Activated CD8-positive, alpha-beta memory T cell treated with anti-CD3 and anti-CD28 coated beads for 36 hours (primary cell): ENCODE data around the gene MLXIPL. TPM values are rescaled to one million over a fixed set of nuclear protein-coding genes. Genes with fewer than 3 reads are reported as not detected.

Experiments used
- CTCF ChIA-PET: fragments of 350-600 bp; sonication (Branson Sonifier 250); formaldehyde crosslinking; loops from one replicate; lab custom pipeline; 2021; ENCODE audit warnings: antibody characterized with exemption; lab: Charles Lee
- POLR2A ChIA-PET: fragments of 350-600 bp; sonication (Branson Sonifier 250); formaldehyde crosslinking; loops from one replicate; lab custom pipeline; 2021; ENCODE audit warnings: antibody characterized with exemption; lab: Charles Lee
- total RNA-seq, 2 experiments: library from RNA; stranded (reverse); gene quantifications; one replicate each; pipeline ENCODE4 v1.2.3, GENCODE V29; 2021

MLXIPL gene
- total RNA-seq, 2 experiments from 2014 or later: not detected

DNA sequence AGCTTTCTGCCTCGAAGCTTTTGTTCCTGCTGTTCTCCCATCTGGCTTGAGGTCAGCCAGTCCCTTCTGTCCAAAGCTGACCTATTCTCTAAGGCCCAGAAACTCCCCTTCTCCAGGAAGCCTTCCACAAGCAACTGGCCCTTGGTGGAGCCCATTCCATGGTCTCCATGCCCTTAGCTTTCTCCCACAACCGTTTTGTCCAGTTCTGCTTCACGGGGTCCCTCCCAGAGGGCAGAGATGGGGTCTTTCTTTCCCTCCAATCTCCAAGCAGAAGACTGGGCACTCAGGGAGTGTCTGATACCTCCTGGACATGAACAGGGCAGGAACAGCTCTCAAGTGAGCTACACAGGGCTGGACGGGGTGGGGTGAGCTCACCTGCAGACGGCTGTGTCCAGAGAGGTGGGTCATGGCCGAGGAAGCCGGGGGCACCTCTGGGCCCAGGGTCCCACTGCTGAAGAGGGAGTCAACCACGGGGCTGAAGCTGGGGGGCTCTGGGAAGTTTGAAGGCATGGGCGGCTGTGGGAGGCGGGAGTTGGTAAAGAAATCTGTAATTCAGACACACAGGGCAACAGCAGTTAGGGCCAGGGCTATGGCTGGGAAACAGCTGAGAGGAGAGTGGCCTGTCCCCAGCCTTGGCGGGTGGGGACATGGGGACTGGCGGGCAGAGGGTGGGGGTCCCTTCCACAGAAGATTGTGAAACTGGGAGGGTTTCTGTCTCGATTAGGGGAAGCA is 25.0 kb downstream of the MLXIPL start:
- CTCF ChIA-PET: interaction anchor here (0.5 kb wide), 1 partner anchor 124 kb away, joined by 3 read pairs; no protein-coding TSS in a partner anchor
- POLR2A ChIA-PET: interaction anchor here (0.6 kb wide), 1 partner anchor 18 kb away, joined by 3 read pairs; no protein-coding TSS in a partner anchor

DNA sequence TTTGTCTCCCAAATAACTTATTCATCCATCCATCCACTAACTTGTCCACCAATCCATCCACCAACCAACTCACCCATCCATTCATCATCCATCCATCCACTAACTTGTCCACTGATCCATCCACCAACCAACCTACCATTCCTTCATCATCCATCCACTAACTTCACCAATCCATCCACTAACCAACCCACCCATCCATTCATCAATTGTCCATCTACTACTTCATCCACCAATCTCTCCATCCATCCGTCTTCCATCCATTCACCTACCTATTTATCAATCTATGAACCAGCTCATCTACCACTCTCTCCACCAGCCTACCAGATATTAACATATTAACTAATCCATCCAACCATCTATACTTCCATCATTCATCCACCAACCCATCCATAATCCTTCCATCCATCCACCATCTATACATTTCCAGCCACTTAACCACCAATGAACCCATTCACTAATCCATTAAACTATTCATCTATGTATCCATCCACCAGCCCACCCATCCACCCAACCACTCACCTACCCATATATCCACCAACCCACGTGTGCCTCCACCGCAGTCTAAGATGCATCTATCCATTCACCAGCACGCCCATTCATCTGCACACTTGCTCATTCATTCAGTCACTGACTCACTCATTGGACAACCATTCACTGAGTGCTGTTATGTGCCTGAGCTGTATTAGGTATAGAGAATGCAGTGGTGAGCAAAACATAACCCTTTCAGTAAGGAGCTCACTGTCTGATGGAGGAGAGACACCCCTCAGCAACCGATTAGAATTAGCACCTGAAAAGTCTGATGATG is 26.1 kb downstream of the MLXIPL start:
- ChIA-PET POLR2A (interaction anchor here (0.6 kb wide), 1 partner anchor 17 kb away, joined by 3 read pairs; no protein-coding TSS in a partner anchor), CTCF (interaction anchor here (0.5 to 0.7 kb wide), 2 partner anchors 9 to 125 kb away, joined by 3 to 4 read pairs; no protein-coding TSS in a partner anchor)

DNA sequence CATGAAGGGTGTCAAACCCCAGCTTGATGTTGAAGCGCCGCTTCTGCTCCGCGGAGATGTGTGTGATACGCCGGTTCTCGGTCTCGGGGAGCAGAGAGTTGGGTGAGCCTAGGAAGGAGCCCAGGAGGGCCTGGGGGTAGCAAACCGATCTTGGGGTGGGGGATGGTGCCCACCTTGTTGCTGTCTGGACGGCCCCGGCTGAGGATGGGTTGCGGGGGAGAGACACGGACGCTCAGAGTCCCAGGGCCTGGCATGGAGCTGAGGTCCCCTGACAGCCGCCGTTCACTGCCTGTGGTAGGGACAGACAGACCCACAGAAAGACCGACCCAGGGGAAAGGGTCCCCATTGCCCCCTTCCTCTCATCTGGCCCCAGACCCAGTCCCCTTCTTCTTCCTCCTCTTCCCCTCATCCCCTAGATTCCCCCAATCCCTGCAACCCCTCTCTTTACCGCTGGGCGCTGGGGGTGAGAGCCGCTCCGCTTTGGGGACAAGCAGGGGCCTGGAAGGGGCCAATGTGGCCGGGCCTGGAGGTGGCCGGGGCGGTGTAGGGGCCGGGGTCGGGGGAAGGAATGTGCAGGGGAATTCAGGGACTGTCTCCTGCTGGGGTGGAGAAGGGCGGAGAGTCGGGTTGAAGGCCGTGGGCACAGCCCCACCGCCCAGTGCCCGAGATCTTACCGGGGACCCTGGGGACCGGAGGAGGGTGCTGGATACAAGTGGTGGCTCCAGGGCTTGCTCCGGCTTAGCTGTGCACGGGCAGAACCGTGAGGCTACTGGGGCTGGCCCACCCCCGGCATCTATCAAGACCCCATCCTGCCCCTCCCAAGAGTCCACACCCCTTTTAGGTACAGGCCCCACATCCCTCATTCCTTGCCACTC is 27.9 kb downstream of the MLXIPL start:
- ChIA-PET POLR2A (no interaction called here), CTCF (no interaction called here)

DNA sequence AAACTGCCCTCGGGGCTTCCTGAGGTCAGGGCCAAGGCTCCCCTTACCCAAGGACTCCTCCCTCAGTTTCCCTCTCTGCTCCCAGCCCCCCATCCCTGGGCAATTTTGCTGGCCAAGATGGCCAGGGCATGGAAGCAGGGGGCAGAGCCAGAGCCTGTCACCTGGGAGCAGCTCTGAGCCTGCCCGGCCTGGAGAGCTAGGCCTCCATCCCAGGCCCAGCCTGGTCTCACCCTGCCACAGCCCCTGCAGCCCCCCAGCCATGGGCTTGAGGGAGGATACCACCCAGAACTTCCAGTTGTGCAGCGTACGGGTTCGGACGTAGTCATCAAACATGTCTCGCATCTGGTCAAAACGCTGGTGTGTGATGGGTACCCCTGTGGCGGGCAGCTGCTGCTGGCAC is 29.0 kb downstream of the MLXIPL start:
- ChIA-PET CTCF (interaction anchor here (0.7 to 1.9 kb wide), 3 partner anchors 12 to 145 kb away, joined by 3 to 7 read pairs (median 4); no protein-coding TSS in a partner anchor), POLR2A (no interaction called here)

DNA sequence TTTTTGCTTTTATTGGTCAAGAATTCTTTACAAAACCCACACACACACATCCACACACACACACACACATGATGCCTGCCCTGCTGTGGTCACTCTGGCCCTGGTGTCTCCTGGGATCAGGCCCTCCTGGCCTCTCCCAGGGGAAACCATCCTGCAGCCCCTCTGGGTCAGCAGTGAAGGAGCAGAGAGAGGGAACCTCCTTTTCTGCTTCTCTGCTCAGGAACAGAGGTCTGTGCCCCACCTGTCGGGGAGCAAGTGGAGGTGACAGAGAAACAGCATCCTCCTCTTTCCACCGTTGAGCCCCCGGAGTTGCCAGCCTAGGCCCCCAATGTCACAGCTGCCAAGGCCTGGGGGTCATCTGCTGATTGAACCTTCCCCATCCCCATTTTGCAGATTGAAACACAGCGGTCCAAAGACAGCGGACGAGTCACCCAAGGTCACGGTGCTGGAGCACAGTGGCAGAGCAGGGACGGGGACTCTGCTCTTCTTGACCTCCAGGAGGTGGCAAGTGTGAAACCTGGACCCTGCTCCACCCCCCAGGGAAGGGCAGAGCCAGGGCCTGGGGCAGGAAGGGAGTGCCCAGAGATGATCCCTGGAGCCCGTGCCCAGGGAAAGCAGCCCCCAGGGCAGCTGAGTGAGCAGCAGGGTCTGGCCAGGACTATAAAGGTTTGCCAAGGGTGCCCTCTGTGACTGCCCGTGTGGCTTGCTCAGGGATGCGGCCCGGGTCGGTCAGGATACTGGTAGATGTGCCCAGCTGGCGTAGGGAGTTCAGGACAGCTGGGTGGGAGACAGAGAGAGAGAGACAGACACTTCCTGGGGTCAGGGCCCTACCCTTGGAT is 30.9 kb downstream of the MLXIPL start:
- CTCF ChIA-PET: interaction anchor here (1.4 to 1.9 kb wide), 2 partner anchors 14 to 75 kb away, joined by 3 to 7 read pairs; partner anchors contain the start of gene VPS37D
- POLR2A ChIA-PET: no interaction called here

DNA sequence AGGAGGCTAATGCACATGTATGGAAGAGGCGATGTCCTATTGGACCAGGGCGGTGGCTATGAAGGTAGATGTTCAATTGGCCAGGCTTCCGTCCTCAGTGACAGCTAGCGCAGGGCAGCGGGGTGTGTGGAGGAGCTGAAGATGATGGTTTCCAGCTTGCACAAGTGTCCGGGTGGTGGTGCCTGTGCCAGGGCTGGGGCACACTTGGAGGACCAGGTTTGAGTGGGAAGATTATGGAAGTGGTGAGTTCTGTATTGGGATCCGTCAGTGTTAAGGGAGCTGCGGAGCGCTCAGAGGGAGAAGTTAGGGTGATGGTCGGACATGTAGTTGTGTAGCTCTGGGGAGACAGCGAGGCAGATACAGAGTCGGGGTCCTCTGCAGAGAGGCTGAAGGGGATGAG is 37.4 kb downstream of the MLXIPL start:
- ChIA-PET POLR2A (interaction anchor here (0.7 to 1.5 kb wide), 2 partner anchors 64 to 182 kb away, joined by 4 to 5 read pairs; partner anchors contain the start of gene BAZ1B), CTCF (no interaction called here)

DNA sequence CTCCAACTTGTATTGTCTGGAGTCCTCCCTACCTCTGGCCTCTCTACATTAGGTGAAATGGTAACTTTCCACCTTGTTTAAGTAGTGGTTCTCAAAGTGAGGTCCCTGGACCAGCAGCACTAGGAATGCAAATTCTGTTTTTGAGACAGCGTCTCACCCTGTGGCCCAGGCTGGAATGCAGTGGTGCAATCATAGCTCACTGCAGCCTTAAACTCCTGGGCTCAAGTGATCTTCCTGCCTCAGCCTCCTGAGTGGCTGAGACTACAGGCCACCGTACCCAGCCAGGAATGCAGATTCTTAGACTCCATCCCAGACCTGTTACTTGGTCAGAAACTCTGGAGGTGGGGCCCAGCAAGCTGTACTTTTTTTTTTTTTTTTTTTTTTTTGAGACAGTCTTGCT is 39.1 kb downstream of the MLXIPL start:
- ChIA-PET CTCF (interaction anchor here (1.6 kb wide), 1 partner anchor 21 kb away, joined by 6 read pairs; no protein-coding TSS in a partner anchor), POLR2A (no interaction called here)

DNA sequence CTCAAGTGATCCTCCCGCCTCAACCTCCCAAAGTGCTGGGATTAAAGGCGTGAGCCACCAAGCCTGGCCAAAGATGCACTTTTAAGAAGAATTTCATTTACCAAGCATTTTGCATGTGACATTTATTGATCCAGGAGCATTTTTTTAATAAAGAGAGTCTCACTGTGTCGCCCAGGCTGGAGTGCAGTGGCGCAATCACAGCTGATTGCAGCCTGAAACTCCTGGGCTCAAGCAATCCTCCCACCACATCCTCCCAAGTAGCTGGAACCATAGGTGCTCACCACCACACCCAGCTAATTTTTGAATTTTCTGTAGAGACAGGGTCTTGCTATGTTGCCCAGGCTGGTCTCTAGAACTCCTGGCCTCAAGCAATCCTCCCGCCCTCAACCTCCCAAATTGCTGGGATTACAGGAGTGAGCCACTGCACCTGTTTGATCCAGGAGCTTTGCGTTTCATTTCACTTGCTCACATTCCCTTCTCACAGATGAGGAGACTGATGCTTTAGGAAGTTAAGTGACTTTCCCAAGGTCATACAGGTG is 41.6 kb downstream of the MLXIPL start:
- ChIA-PET CTCF (no interaction called here), POLR2A (no interaction called here)

DNA sequence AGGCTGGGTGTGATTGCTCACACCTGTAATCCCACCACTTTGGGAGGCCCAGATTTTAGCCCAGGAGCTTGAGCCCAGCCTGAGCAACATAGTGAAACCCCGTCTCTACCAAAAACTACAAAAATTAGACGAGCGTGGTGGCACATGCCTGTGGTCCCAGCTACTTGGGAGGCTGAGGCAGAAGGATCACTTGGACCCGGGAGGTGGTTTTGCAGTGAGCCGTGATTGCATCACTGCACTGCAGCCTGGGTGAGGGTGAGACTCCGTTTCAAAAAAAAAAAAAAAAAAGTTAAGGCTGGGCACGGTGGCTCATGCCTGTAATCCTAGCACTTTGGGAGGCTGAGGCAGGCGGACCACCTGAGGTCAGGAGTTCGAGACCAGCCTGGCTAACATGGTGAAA is 43.3 kb downstream of the MLXIPL start:
- ChIA-PET CTCF (interaction anchor here (0.7 kb wide), 1 partner anchor 12 kb away, joined by 3 read pairs; no protein-coding TSS in a partner anchor), POLR2A (interaction anchor here (0.6 kb wide), 1 partner anchor 137 kb away, joined by 4 read pairs; no protein-coding TSS in a partner anchor)

DNA sequence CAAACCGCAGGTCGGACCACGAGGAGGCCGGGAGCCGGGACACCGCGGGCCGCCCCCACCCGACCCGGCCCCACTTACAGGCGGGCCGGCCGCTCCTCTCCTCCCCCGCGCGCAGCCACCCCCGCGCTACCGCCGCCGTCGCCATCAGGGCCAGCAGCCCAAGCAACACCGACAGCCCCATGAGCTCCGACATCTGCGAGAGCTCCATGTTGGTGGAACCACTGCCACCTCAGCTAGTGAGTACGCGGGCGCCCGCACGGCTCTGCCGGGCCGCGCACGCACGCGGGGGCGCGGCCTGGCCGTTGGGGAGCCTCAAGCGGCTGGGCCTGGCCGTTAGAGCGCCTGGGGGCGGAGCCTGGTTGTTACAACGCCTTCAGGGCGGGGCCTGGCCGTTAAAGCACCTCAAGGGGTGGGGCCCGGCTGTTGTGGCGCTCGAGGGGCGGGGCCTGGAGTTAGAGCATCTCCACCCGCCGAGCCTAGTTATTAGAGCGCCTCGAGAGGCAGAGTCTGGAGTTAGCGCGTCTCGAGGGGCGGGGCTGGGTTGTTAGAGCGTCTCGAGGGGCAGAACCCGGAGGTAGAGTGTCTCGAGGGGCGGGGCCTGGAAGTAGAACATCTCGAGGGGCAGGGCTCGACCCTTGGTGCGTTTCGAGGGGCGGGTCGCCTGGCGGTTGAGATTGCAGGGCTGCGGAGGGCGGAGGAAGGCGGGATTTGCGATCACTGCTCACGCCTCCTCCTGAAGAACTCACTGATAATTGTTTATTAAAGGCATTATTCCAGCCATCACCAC is 45.8 kb downstream of the MLXIPL start, which contains the start of gene TBL2:
TSS of gene TBL2 (minus strand) at position 238 of the 787 bp plus-strand sequence. CDS start at position 208, 30 bp downstream.
- ChIA-PET POLR2A (interaction anchor here (0.5 to 1.3 kb wide), 7 partner anchors 18 to 154 kb away, joined by 3 to 15 read pairs (median 4); partner anchors contain the start of gene BAZ1B), CTCF (no interaction called here)

DNA sequence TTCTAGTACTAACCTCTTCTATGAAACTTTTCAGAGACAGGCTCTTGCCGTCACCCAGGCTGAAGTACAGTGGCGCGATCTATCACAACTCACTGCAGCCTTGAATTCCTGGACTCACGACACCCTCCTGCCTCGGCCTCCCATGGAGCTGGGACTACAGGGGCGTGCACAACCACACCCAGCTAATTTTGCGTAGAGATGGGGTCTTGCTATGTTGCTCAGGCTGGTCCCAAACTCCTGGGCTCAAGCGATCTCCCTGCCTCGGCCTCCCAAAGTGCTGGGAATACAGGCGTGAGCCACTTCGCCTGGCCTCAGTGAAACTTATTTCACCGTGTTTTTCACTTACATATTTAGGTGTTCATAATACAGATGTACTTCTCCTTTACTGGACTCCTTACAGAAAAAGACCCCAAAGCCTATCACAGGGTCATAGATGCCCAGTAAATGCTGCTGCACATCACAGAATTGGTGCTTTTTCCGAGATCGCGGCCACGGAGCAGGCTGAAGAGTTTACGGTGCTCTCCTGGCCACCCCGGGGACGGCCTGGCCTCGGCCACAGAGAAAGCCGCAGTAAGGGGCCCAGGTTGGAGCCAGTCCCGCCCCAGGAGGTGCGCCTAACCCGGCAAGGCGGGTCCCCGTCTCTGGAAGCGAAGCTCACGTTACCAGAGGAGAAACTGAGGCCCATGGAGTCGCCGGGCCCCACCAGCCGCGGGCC is 46.5 kb downstream of the MLXIPL start:
- POLR2A ChIA-PET: interaction anchor here (0.5 to 1.3 kb wide), 8 partner anchors 18 to 154 kb away, joined by 3 to 15 read pairs (median 4); partner anchors contain the start of gene BAZ1B
- CTCF ChIA-PET: interaction anchor here (0.6 kb wide), 1 partner anchor 831 kb away, joined by 3 read pairs; no protein-coding TSS in a partner anchor

DNA sequence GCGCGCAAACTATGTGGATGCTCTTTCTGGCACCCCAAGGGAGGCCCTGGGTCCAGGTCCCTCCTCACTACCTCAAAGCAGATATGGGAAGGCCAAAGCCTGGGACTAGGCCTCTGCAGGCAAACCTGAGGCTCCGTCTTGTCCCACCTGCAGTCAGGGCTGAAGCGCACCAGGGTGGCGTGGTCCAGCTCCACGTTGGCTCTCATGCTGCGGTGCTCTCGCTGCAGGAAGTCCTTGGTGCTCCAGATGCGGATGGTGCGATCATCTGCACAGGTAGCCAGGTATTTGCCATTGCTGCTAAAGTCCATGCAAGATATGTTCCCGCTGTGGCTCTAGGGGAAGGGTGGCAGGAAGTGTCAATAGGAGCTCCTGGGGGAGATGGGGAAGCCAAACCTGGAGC is 50.5 kb downstream of the MLXIPL start:
- CTCF ChIA-PET: interaction anchor here (1.1 kb wide), 1 partner anchor 17 kb away, joined by 3 read pairs; no protein-coding TSS in a partner anchor

DNA sequence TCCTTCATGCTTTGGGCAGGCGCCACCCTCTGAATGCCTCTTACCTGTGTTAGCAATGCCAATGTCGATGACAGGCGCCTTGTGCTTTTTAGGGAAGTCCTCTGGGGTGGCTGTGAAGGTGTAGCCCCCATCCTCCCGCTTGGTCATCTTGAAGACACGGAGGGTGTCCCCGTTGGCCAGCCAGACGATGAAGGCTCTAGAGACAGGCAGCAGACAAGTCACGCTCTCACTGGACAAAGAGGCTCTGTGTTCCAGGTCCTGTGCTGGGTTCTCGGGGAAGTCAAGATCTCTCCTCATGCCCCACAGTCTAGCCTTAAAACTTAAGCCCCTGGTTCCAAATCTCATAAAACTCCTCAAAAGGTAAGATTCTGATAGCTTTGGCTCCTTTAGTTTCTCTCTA is 51.0 kb downstream of the MLXIPL start:
- ChIA-PET CTCF (interaction anchor here (1.1 kb wide), 1 partner anchor 17 kb away, joined by 3 read pairs; no protein-coding TSS in a partner anchor), POLR2A (no interaction called here)

More for the DNA sequence above, 50.5 kb downstream of the MLXIPL start:
- POLR2A ChIA-PET: no interaction called here

DNA sequence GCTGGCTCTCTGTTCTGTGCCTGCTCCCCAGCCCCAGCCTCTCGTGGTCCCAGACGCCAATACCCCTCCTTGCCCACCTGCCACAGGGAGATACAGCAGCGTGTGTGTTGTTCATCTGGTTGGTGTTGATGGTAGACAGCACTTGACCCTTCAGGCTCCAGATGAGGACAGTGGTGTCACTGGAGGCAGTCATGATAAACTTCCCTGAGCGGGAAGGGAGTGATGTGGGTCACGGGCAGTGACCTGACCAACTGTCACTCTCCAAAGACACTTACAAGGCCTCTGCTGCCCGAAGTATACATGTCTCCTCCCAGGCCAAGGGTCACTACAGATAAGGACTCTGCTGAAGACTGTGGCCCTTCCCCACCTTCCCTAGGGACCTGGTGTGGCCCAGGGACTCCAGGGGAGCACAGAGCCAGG is 51.5 kb downstream of the MLXIPL start:
- ChIA-PET POLR2A (no interaction called here), CTCF (no interaction called here)

DNA sequence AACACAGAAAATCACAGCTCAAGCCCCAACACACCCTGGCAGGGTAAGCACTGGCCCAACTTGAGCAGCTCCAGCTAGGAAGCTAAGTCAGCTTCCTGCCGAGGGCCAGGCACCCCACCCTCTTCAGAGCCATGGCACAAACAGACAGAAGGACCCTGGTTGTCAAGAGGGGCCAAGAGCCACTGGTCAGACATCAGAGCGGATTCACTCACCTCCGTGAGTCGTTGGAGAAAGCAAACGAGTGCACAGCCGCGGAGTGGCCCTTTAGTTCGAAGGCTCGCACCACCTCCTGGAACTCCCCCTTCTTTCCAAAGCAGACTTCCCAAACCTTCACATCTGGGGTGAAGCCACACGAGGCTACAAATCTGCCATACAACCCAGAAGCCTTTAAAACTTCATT is 53.3 kb downstream of the MLXIPL start:
- ChIA-PET POLR2A (no interaction called here), CTCF (no interaction called here)

DNA sequence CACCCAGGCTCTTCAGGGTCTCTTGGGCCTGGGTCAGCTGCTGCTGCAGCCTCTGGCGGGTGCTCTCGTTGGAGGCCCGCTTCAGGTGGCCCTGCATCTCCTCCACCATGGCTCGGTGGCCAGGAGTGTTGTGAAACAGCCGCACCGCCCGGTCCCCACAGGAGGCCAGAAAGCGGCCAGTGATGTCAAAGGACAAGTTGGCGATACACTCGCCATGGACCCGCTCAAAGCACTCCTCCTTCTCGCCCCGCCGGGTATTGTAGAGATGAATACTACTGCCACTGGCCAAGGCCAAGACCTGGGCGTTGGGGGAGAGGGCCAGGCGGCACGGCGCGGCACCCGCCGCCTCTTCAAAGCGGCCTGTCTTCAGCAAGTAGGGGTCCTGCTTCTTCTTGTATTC is 53.8 kb downstream of the MLXIPL start:
- ChIA-PET POLR2A (no interaction called here), CTCF (no interaction called here)
